Heart left ventricle (tissue), 13 donors: Measurements from ENCODE around the gene FCRL6.

ENCODE experiments used
- POLR2A ChIP-seq, 2 donors: fragments of 450-650 bp; IDR thresholded peaks; one replicate each; pipeline ENCODE4 v1.6.1; 2017; ENCODE audit warnings: antibody characterized with exemption in 2 of 2, mild to moderate bottlenecking in 2 of 2, moderate library complexity in 2 of 2
- TF ChIP-seq, protein P1 (sequence below), 12 donors: fragments of 200-600 bp; sonication (generic) in 4 of 12; IDR thresholded peaks; one replicate each; pipeline versions ENCODE4 v1.5.0 to v1.8.0; 2018 to 2022; ENCODE audit warnings: antibody characterized with exemption in 12 of 12, mild to moderate bottlenecking in 5 of 12
- donor health status: ischemic (EF 13 %, LVEDD 7.1; RV severe dilation, severe dysfunction).
- donor health status: DM: no; HTN: yes; CAD: no.
- donor health status: DM: no; HTN: no; CAD: no.
- donor health status: ischemic (EF 25% LVEDD 6.9; RV normal size, moderate dysfunction).
- donor health status: ischemic (EF 25% LVEDD 5.7; RV mildly dilated, moderate dysfunction).
- donor health status: ischemic (EF 35%, LVEDD 5.7; RV mildly dilated, moderate dysfunction).
- donor health status: nonischemic (EF 11% LVEDD 7.7; RV severe dilation, severe dysfunction).
- donor health status: DM: yes; HTN: yes; CAD: no.
- donor health status: PGD.
- donor health status: ischemic (EF 29% LVEDD 5.4; RV normal size, mild dysfunction).
- donor health status: nonischemic (EF 23%, LVEDD 6.1; RV moderate dilation, normal function).

DNA sequence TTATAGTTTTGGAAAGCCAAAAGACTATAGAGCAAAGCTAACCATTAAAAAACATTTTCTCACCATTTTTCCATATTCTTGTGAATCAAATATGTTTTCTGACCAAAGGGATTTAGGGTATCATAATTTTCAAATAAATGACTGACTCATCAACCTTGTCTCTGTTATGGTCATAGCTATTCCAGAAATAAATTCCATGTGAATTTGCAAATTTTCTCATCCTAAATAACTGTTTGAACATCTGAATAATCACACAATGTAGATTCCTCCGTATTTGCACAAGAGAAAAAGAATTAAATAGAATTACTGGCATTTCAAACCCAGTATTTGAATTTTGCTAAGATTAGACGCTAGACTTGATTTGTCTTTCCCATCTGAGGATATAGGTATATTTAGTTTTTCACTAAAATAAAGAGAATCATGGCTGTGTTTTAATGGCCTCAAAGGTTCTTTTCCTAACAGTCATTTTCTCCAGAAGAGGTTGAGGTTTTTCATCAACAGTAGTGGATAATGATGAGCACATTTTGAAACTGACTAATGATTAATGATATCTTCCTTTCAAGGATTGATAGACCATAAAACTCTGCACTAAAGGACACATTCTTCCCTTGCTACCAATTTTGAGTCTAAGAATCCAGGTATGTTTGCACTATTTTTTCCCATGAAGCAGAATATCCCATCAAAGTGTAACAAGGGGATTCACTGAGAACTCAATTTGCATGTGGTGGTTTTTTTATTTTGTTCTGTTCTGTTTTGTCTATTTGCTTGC lies 30.8 kb upstream of the FCRL6 start:
- TF ChIP-seq POLR2A (IDR thresholded peaks at IDR 0.05) = no peak
- TF ChIP-seq, protein P1, sequence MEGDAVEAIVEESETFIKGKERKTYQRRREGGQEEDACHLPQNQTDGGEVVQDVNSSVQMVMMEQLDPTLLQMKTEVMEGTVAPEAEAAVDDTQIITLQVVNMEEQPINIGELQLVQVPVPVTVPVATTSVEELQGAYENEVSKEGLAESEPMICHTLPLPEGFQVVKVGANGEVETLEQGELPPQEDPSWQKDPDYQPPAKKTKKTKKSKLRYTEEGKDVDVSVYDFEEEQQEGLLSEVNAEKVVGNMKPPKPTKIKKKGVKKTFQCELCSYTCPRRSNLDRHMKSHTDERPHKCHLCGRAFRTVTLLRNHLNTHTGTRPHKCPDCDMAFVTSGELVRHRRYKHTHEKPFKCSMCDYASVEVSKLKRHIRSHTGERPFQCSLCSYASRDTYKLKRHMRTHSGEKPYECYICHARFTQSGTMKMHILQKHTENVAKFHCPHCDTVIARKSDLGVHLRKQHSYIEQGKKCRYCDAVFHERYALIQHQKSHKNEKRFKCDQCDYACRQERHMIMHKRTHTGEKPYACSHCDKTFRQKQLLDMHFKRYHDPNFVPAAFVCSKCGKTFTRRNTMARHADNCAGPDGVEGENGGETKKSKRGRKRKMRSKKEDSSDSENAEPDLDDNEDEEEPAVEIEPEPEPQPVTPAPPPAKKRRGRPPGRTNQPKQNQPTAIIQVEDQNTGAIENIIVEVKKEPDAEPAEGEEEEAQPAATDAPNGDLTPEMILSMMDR (IDR thresholded peaks at IDR 0.05) = no peak
